ENCODE data around the gene HOOK2. TPM values are rescaled to one million over a fixed set of nuclear protein-coding genes. Genes with fewer than 3 reads are reported as not detected.

Gene HOOK2
- total and polyA plus RNA-seq, 2 of the 8 experiments (the other 6 are each of a cell fraction or from before 2014, with no cell fraction given), result 23.8 to 63.2 TPM

DNA sequence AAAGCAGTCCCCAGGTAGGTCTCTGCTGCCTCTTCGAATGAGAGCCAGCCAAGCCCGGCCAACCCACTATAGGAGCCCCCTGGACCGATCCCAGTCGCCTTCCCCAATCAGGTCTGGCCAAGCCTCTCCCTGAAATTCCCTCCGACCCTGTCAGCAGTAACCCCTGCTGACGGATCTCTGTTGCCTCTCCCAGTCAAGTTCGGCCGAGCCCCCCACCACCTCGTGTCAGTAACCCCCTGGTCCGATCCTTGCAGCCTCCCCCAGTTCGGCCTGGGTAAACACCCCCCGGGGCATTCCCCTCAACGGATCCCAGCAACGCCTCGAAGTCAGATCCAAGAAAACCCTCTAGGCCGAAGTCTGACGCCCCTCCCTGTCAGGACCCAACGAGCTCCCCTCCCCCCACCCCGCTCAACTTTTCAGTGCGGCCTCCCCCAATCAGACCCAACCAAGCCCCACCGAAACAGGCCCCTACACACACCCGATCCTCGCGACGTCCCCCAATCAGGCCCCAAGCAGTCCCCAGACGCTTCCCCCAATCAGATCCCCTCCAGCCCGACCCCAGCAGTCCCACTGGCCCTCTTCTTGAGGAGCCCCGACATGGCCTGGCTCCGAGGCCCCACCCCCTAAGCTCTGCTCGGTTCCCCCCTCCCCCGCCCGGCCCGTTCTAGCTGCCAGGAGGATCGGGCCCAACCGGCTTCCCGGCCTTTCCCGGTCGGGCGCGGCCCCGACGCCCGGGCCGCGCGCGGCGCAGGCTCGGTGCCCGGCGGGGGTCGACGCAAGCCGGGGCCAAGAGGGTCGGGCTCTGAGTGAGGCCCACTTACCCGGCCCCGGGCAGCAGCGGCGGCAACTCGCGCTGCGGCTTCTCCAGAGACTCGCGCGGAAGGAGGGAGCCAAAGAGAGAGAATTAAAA is 53.4 kb downstream of the HOOK2 start:
- FAIRE-seq (no peak), DNase-seq (ENCODE audit: low read depth in 1 of 2, low spot score in 2 of 2) (peak; percentile 66 to 72)
- Histone ChIP-seq H3K9ac (replicated peaks in 1 of 4; ENCODE audit: extremely low read depth in 1 of 4, low read depth in 3 of 4, low read length in 3 of 4) (peak overlapping the region; percentile 74 to 90 (median 82)), H3K9me3 (ENCODE audit: insufficient read depth in 2 of 2, low read depth in 1 of 2, low read length in 1 of 2) (no peaks in the 10 kb centered on the region), H3K79me2 (ENCODE audit: control insufficient read depth in 1 of 2, insufficient read depth in 2 of 2, low read length in 2 of 2) (peaks cover 27 to 60% of the 10 kb centered on the region in 2 experiments), H4K8ac (ENCODE audit: extremely low read depth, insufficient read depth, low read length) (peak overlapping the region; percentile 92; the same call in 1 of the 2 replicates), H3K18ac (ENCODE audit: extremely low read depth, low read length) (no peak overlapping the region; the same call in 1 of the 2 replicates), H2BK12ac (ENCODE audit: low read depth, low read length) (no peak overlapping the region), H2AFZ (ENCODE audit: low read length) (no peak overlapping the region), H3K56ac (replicated peaks; ENCODE audit: insufficient read length, low read depth, low read length) (peak overlapping the region; percentile 60), H4K5ac (ENCODE audit: insufficient read length, low read depth, low read length) (peak overlapping the region; percentile 67), H3K23me2 (ENCODE audit: low read depth, low read length) (peaks cover 10% of the 10 kb centered on the region), H2BK20ac (ENCODE audit: low read length) (no peak overlapping the region), H3K36me3 (ENCODE audit: control insufficient read depth in 2 of 4, insufficient read depth in 4 of 4, low read length in 3 of 4) (peaks cover 7 to 13% (median 7%) of the 10 kb centered on the region in 4 experiments; a peak in 6 of 8 replicates), H2BK120ac (replicated peaks; ENCODE audit: low read depth, low read length) (no peak overlapping the region), H3K27ac (ENCODE audit: low read depth, low read length) (peak overlapping the region; percentile 87; the same call in 1 of the 2 replicates), H3K27me3 (replicated peaks in 1 of 4; ENCODE audit: control insufficient read depth in 3 of 4, extremely low read depth in 1 of 4, insufficient read depth in 3 of 4, low read length in 3 of 4) (no peaks in the 10 kb centered on the region), H4K91ac (replicated peaks; ENCODE audit: insufficient read length, low read length) (peak overlapping the region; percentile 61), H2BK5ac (ENCODE audit: low read depth, low read length) (peak overlapping the region; percentile 66), H2BK15ac (ENCODE audit: low read length) (no peak overlapping the region), H3K79me1 (ENCODE audit: low read depth, low read length) (peaks cover 12% of the 10 kb centered on the region; the same call in 1 of the 2 replicates), H3K23ac (ENCODE audit: insufficient read length) (no peak overlapping the region), H3K4me2 (ENCODE audit: insufficient read depth in 1 of 2, low read depth in 2 of 2, low read length in 2 of 2) (peak overlapping the region; percentile 93 to 98), H3K14ac (ENCODE audit: insufficient read length) (no peak overlapping the region), H3K4me1 (replicated peaks in 1 of 4; ENCODE audit: control insufficient read depth in 3 of 4, insufficient read depth in 4 of 4, low read length in 3 of 4) (peaks cover 0 to 6% (median 2%) of the 10 kb centered on the region in 4 experiments; a peak in 5 of 7 replicates), H3K4ac (replicated peaks; ENCODE audit: insufficient read length, low read depth, low read length) (peak overlapping the region; percentile 13), H2AK5ac (ENCODE audit: low read depth, low read length) (0 out of 2 replicates have a peak overlapping the region, but pooled peaks have one; percentile 49), H4K20me1 (replicated peaks in 1 of 2; ENCODE audit: control insufficient read depth in 1 of 2, insufficient read depth in 2 of 2, low read length in 2 of 2) (peaks cover 4 to 10% of the 10 kb centered on the region in 2 experiments), H3K4me3 (ENCODE audit: extremely low read depth in 1 of 4, insufficient read depth in 2 of 4, low read depth in 3 of 4, low read length in 4 of 4) (peak overlapping the region; percentile 80 to 93 (median 82))
- ChIA-PET POLR2A (ENCODE audit: partially characterized antibody) (interaction anchor here (0.6 to 12.9 kb wide), 29 partner anchors 8 to 1134 kb away, joined by 3 to 258 read pairs (median 7); partner anchors contain the start of genes BEST2, DHPS, FBXW9 and GET3), CTCF (ENCODE audit: partially characterized antibody) (interaction anchor here (0.9 to 3.9 kb wide), 9 partner anchors 11 to 75 kb away, joined by 3 to 20 read pairs (median 5); partner anchors contain the start of gene TRIR)
- WGBS, 2 experiments (ENCODE audit: extremely low coverage in 1 of 2, insufficient coverage in 1 of 2, insufficient read length in 1 of 2, insufficient replicate concordance in 2 of 2, low coverage in 1 of 2, low lambda C conversion rate in 2 of 2, missing lambda C conversion rate in 1 of 2), result 6% methylated on average over 28 of the region's 65 CpGs; no CpG with 5 or more reads in 1 of the 2 experiments
- TF ChIP-seq, protein P1, sequence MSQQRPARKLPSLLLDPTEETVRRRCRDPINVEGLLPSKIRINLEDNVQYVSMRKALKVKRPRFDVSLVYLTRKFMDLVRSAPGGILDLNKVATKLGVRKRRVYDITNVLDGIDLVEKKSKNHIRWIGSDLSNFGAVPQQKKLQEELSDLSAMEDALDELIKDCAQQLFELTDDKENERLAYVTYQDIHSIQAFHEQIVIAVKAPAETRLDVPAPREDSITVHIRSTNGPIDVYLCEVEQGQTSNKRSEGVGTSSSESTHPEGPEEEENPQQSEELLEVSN (IDR thresholded peaks at IDR 0.05), result no peak
- TF ChIP-seq SIN3A (conservative IDR thresholded peaks at IDR 0.05 in 1 of 2, IDR thresholded peaks at IDR 0.05 in 1 of 2; ENCODE audit: low read depth in 1 of 2, low read length in 2 of 2), result peak in 1 of 2 experiments; percentile 31; a peak in 1 of 4 replicates
- TF ChIP-seq FOSL1 (IDR thresholded peaks at IDR 0.05; ENCODE audit: insufficient read depth, low read depth, low read length), result no peak
- peak; percentile 60; the same call in 1 of the 2 replicates for TF ChIP-seq PHF8 (conservative IDR thresholded peaks at IDR 0.05; ENCODE audit: low read depth, low read length)
- TF ChIP-seq SAP30 (IDR thresholded peaks at IDR 0.05; ENCODE audit: insufficient read depth, insufficient replicate concordance, low read length), result peak; percentile 46
- no peak for TF ChIP-seq TAF7 (optimal IDR thresholded peaks at IDR 0.05; ENCODE audit: borderline replicate concordance, low read depth, low read length)
- 0 out of 2 replicates have a peak, but pooled peaks have one; percentile 7 for TF ChIP-seq TAF1 (IDR thresholded peaks at IDR 0.05; ENCODE audit: low read depth, low read length)
- no peak for TF ChIP-seq CTBP2 (IDR thresholded peaks at IDR 0.05; ENCODE audit: borderline replicate concordance, insufficient read depth, insufficient read length, low read length)
